ENCODE measurements around the gene HCK. TPM values are rescaled to one million over a fixed set of nuclear protein-coding genes. Genes with fewer than 3 reads are reported as not detected.

The HCK gene
- total RNA-seq, 4 donors from 2014 or later, result 1.4 to 4.7 (median 4.2) TPM

GRCh38 chr20:32142991-32143390 lies 90.9 kb downstream of the HCK start:
- H3K4me1 ChIP-seq, result no peaks in the 10 kb centered on the region
- H3K27ac ChIP-seq, result no peak overlapping the region
- ATAC-seq (no peak), DNase-seq (no peak)
- no peak overlapping the region for H3K4me3 ChIP-seq
- no peaks in the 10 kb centered on the region for H3K9me3 ChIP-seq
- TF ChIP-seq POLR2A (IDR thresholded peaks at IDR 0.05), result no peak
- TF ChIP-seq CTCF (IDR thresholded peaks at IDR 0.05 in 4 of 5, conservative IDR thresholded peaks at IDR 0.05 in 1 of 5), result no peak
- intact Hi-C loops (cut with DNase I; ENCODE audit: low total_unique reads) (no loop called here), in situ Hi-C loops (cut with MboI; ENCODE audit: low sequenced_read_pairs in 4 of 4) (no loop called here)
- peaks cover 0 to 92% of the 10 kb centered on the region in 2 donors for H3K36me3 ChIP-seq
- no peaks in the 10 kb centered on the region for H3K27me3 ChIP-seq

GRCh38 chr20:32144898-32145662 lies 93.0 kb downstream of the HCK start:
- in situ Hi-C loops (cut with MboI; ENCODE audit: low sequenced_read_pairs in 4 of 4), result no loop called here
- TF ChIP-seq CTCF (IDR thresholded peaks at IDR 0.05 in 4 of 5, conservative IDR thresholded peaks at IDR 0.05 in 1 of 5) (no peak), POLR2A (IDR thresholded peaks at IDR 0.05) (no peak)
- DNase-seq (no peak), ATAC-seq (no peak)
- intact Hi-C loops (cut with DNase I; ENCODE audit: low total_unique reads), result no loop called here
- H3K27ac ChIP-seq, result no peak overlapping the region
- H3K36me3 ChIP-seq, result peaks cover 0 to 91% of the 10 kb centered on the region in 2 donors
- H3K27me3 ChIP-seq, result no peaks in the 10 kb centered on the region
- H3K9me3 ChIP-seq, result no peaks in the 10 kb centered on the region
- H3K4me1 ChIP-seq, result no peaks in the 10 kb centered on the region
- H3K4me3 ChIP-seq, result no peak overlapping the region

- Histone ChIP-seq H3K36me3 (peaks cover 0 to 83% of the 10 kb centered on the region in 2 donors), H3K9me3 (no peaks in the 10 kb centered on the region), H3K27ac (no peak overlapping the region), H3K4me1 (peaks cover 0 to 5% of the 10 kb centered on the region in 2 donors), H3K27me3 (no peaks in the 10 kb centered on the region), H3K4me3 (no peak overlapping the region)
- intact Hi-C loops (cut with DNase I; ENCODE audit: low total_unique reads), result no loop called here
- TF ChIP-seq POLR2A (IDR thresholded peaks at IDR 0.05), result no peak
- TF ChIP-seq CTCF (IDR thresholded peaks at IDR 0.05 in 4 of 5, conservative IDR thresholded peaks at IDR 0.05 in 1 of 5), result no peak
- in situ Hi-C loops (cut with MboI; ENCODE audit: low sequenced_read_pairs in 4 of 4), result no loop called here
- ATAC-seq (no peak), DNase-seq (no peak)
These were observed 97.6 kb downstream of the HCK start for GRCh38 chr20:32149566-32150170.

GRCh38 chr20:32150291-32150848 lies 98.3 kb downstream of the HCK start:
- peaks cover 6 to 12% of the 10 kb centered on the region in 2 donors for H3K4me1 ChIP-seq
- TF ChIP-seq CTCF (IDR thresholded peaks at IDR 0.05 in 4 of 5, conservative IDR thresholded peaks at IDR 0.05 in 1 of 5) (no peak), POLR2A (IDR thresholded peaks at IDR 0.05) (no peak)
- in situ Hi-C loops (cut with MboI; ENCODE audit: low sequenced_read_pairs in 4 of 4) (no loop called here), intact Hi-C loops (cut with DNase I; ENCODE audit: low total_unique reads) (no loop called here)
- peaks cover 0 to 76% of the 10 kb centered on the region in 2 donors for H3K36me3 ChIP-seq
- H3K9me3 ChIP-seq, result no peaks in the 10 kb centered on the region
- no peak overlapping the region for H3K27ac ChIP-seq
- H3K4me3 ChIP-seq, result no peak overlapping the region
- ATAC-seq (no peak), DNase-seq (no peak)
- H3K27me3 ChIP-seq, result no peaks in the 10 kb centered on the region

Other genes starting within 250 kb of the HCK start
- gene MYLK2, start 232.9 kb upstream of the HCK start, total RNA-seq, result 100 to 1,000 TPM in 2 of 4 donors, 10 to 100 TPM in 2; 17.2 to 255 (median 88.4) TPM
- gene FOXS1, start 206.6 kb upstream of the HCK start, total RNA-seq, result under 1 TPM in 1 of 4 donors, not detected in 3; 0.33 TPM
- 1 to 10 TPM in 1 of 4 donors, not detected in 3; 1.1 TPM for gene DUSP15, start 181.7 kb upstream of the HCK start, total RNA-seq
- gene TTLL9, start 181.6 kb upstream of the HCK start, total RNA-seq, result not detected
- gene PDRG1, start 100.2 kb upstream of the HCK start, total RNA-seq, result 10 to 100 TPM in 2 of 4 donors, 1 to 10 TPM in 2; 7.0 to 12.9 (median 9.6) TPM
- not detected for gene XKR7, start 84.1 kb upstream of the HCK start, total RNA-seq
- 1 to 10 TPM; 2.2 to 5.8 (median 3.2) TPM for gene CCM2L, start 41.8 kb upstream of the HCK start, total RNA-seq
- gene TM9SF4, start 57.5 kb downstream of the HCK start, total RNA-seq, result 10 to 100 TPM; 18.0 to 22.9 (median 21.0) TPM
- 1 to 10 TPM; 1.4 to 6.5 (median 5.8) TPM for gene PLAGL2, start 155.5 kb downstream of the HCK start, total RNA-seq
- gene POFUT1, start 155.6 kb downstream of the HCK start, total RNA-seq, result 10 to 100 TPM; 15.3 to 20.7 (median 18.4) TPM
- gene KIF3B, start 225.4 kb downstream of the HCK start, total RNA-seq, result 1 to 10 TPM; 4.8 to 8.7 (median 6.4) TPM